ENCODE results near the gene CDH6. TPM values are rescaled to one million over a fixed set of nuclear protein-coding genes. Genes with fewer than 3 reads are reported as not detected.

Gene CDH6
- total and polyA plus RNA-seq, 10 of the 15 experiments (the other 5 are each of a cell fraction or from before 2014, with no cell fraction given): 0.01 TPM; not detected in 9

- TF ChIP-seq JUNB (IDR thresholded peaks at IDR 0.05) (no peak), NFYB (IDR thresholded peaks at IDR 0.05; ENCODE audit: insufficient read depth, low read depth, low read length) (no peak), RAD51 (IDR thresholded peaks at IDR 0.05) (no peak), EZH2 (IDR thresholded peaks at IDR 0.05; ENCODE audit: borderline replicate concordance, control insufficient read depth, low read depth, low read length) (no peak), SPI1 (IDR thresholded peaks at IDR 0.05; ENCODE audit: borderline replicate concordance, insufficient read depth, low read depth, low read length) (no peak), BACH1 (IDR thresholded peaks at IDR 0.05; ENCODE audit: borderline replicate concordance) (no peak), RCOR1 (conservative IDR thresholded peaks at IDR 0.05; ENCODE audit: low read depth, low read length) (no peak), KAT2A (conservative IDR thresholded peaks at IDR 0.05; ENCODE audit: control insufficient read depth, low read depth, low read length) (no peak)
Observed at GRCh38 chr5:31335456-31335855, 142.0 kb downstream of the CDH6 start (continued).

GRCh38 chr5:31343946-31344345 is 150.5 kb downstream of the CDH6 start:
- H3K36me3 ChIP-seq (ENCODE audit: control insufficient read depth in 2 of 2, insufficient read depth in 2 of 2, low read length in 1 of 2): no peaks in the 10 kb centered on the region
- no peak overlapping the region for H3K27ac ChIP-seq (ENCODE audit: control insufficient read depth, insufficient read depth)
- H3K79me2 ChIP-seq (ENCODE audit: control insufficient read depth, insufficient read depth, low read length): no peaks in the 10 kb centered on the region
- RAD21 ChIA-PET (ENCODE audit: unreplicated experiment): no interaction called here
- CTCF ChIA-PET: no interaction called here
- intact Hi-C loops (cut with micrococcal nuclease; ENCODE audit: unreplicated experiment) (no loop called here), in situ Hi-C loops (cut with MboI) (no loop called here)
- no peaks in the 10 kb centered on the region for H3K27me3 ChIP-seq (replicated peaks in 1 of 2; ENCODE audit: control insufficient read depth in 2 of 2, insufficient read depth in 2 of 2, low read length in 1 of 2)
- DNase-seq (ENCODE audit: low read depth, low spot score) (no peak), ATAC-seq (no peak), FAIRE-seq (no peak)
- H3K4me3 ChIP-seq: no peak overlapping the region
- no peak overlapping the region for H3K9ac ChIP-seq (ENCODE audit: control insufficient read depth, insufficient read depth, low read length)
- POLR2A ChIA-PET: no interaction called here
- no peak overlapping the region for H3K4me2 ChIP-seq (ENCODE audit: control insufficient read depth, insufficient read depth)
- no peaks in the 10 kb centered on the region for H3K9me3 ChIP-seq (replicated peaks; ENCODE audit: control insufficient read depth, insufficient read depth, low read length)
- no peaks in the 10 kb centered on the region for H4K20me1 ChIP-seq (ENCODE audit: control insufficient read depth, insufficient read depth)
- TF ChIP-seq JUNB (IDR thresholded peaks at IDR 0.05) (no peak), PRDM15 (CRISPR knock-in tag; IDR thresholded peaks at IDR 0.05) (no peak), PKNOX1 (IDR thresholded peaks at IDR 0.05) (no peak), YBX1 (IDR thresholded peaks at IDR 0.05) (no peak), HDGF (IDR thresholded peaks at IDR 0.05) (no peak), STAT3 (IDR thresholded peaks at IDR 0.05; ENCODE audit: low read depth, low read length) (no peak), CBX5 (IDR thresholded peaks at IDR 0.05; ENCODE audit: low read depth) (no peak)
- H3K4me1 ChIP-seq (ENCODE audit: control insufficient read depth, insufficient read depth, low read length): no peaks in the 10 kb centered on the region
- no peak overlapping the region for H2AFZ ChIP-seq (ENCODE audit: control insufficient read depth, low read depth, low read length)
- BruUV-seq (replicated peaks): no TSS peak
- 15% methylated on average over 3 of the region's 3 CpGs for WGBS (ENCODE audit: insufficient coverage, insufficient replicate concordance, low lambda C conversion rate, missing lambda C conversion rate)
- SMC1A ChIA-PET (ENCODE audit: uncharacterized antibody, unreplicated experiment): interaction anchor here (1.0 to 1.7 kb wide), 2 partner anchors 11 to 19 kb away, joined by 4 to 5 read pairs; no protein-coding TSS in a partner anchor
